Ramos (cell line): ENCODE measurements around the gene FBN3.
"Not testable (repeated sequence)": the region's sequence is repeated elsewhere in the genome, so short reads cannot be mapped to it uniquely, and the experiment has no call there.

Experiments used
- in situ Hi-C: fragments of 300-500 bp; cut with MboI; formaldehyde crosslinking; loops from one replicate; pipeline ENCODE4 v1.14.3; 2022; ENCODE audit warnings: low sequenced_read_pairs; ENCODE audit not compliant: unreplicated experiment

Gene FBN3

DNA sequence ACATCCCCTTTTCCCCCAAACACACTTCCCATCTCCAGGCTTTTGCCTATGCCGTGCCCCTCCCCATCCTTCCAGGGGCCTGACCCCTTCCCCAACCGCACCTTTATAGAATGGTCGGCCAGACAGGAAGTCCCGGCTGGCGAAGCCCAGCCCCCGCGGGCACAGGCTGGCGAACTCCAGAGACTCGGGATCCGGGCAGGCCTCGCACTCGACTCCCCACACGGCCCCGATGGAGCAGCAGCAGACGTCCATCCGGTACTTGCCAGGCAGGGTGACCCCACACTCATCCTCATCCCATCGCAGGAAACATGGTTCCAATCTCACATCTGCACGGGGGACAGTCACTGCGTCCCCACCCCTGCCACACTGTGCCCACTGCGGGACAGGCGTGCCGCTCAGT, 25.7 kb downstream of the FBN3 start:
- in situ Hi-C loops: no loop called here

DNA sequence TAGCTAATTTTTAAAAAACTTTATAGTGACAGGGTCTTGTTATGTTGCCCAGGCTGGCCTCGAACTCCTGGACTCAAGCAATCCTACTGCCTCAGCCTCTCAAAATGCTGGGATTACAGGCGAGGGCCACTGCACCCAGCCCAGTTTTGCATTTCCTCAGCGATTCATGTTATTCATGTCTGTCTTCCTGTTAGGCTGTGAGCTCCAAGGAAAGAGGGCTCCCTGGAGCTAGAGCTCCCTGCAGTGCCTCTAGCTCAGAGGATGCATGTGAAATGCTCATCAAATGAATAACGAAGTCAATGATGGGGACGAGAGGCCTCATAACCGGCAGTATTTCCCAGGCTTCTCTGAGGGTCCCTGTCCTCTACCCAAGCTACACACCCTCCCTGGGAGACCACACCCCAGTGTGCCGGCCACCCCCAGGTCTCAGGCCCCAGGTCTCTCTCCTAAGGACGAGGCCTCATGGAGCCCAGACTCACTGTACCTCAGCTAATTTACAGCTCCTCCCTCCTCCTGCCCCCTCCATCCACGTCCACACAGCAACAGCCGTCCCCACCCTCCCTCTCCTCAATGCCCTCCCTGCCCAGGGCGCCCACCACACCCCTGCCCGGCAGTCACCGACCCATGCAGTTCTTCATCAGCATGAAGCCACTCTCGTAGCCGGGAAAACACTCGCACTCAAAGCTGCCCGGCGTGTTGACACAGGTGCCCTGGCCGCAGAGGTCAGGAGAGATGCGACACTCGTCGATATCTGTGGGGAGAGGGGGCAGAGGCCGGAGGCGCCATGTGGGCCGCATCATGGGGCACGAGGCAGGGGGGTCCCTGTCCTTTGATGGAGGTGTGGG, 28.5 kb downstream of the FBN3 start:
- in situ Hi-C loops: no loop called here

DNA sequence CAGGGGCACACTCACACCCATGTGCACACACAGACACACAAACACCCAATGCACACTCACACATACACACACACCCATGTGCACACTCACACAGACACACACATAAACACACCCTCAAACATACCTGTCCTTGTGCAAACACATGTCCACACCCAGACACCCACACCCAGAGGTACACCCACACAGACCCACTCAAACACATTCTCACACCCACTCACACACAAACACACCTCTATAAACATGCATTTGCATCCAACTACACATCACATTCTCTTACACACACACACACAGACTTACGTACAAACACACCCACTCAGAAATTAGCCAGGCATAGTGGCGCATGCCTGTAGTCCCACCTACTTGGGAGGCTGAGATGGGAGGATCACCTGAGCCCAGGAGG, 31.4 kb downstream of the FBN3 start:
- in situ Hi-C loops: no loop called here

DNA sequence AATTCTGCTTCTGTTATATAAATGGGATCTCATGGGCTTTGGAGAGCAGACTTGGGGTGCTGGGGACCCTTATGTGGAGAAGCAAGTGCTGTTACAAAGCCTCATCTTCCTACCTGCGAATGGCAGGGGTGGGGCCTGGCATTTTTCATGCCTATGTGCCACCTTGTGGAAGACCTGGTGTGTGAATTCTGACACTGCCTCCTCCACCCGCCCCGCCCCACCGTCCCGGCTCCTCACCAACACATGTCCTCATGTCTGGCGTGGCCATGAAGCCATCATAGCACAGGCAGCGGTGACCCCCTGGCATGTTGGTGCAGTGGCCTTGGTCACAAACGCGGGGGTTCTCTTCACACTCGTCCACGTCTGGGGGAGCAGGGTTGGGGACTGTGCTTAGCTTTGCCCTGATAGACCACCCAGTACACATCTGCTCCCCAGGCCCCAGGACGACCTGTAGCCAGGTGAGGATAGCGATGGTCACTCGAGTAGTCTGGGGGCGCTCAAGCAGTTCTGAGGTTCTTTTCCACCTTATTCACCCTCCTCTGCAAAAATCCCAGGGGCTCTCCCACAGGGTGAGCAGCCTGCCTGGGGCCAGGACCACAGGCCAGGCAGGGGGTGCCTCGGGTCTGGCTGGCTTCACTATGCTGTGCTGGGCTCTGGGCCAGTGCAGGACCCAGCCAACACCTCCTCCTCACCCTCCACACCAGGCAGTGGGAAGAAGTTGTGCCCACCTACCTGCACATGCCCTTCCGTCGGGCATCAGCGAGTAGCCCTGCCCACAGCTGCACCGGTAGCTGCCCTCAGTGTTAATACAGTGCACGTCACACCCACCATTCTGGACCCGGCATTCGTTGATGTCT, 32.7 kb downstream of the FBN3 start:
- in situ Hi-C loops: no loop called here

DNA sequence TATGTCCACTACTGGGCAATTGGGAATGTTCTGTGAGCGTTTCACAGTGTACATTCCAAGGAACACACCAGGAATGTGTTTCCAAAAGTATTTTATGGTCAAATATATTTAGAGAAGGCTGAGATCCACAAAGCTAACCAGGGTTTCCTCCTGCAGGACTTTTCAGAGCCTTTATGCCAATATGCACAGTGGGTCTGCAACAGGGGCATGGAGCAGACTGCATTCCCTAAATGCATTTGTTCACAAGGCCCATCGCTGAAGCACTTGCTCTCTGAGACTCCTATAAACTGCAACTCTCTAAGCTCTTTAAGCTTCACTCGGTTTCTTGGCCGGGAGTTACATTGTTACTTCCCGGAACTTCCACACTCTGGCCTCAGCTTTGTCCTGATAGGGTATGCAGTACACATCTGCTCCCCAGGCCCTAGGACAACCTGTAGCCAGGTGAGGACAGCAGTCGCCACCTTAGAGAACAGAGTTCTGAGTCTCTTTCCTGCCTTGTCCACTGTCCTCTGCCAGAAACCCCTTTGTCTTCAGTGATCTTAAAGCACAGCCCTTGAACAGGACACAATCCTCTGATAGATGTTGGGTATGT, 33.5 kb downstream of the FBN3 start:
- in situ Hi-C loops: no loop called here

DNA sequence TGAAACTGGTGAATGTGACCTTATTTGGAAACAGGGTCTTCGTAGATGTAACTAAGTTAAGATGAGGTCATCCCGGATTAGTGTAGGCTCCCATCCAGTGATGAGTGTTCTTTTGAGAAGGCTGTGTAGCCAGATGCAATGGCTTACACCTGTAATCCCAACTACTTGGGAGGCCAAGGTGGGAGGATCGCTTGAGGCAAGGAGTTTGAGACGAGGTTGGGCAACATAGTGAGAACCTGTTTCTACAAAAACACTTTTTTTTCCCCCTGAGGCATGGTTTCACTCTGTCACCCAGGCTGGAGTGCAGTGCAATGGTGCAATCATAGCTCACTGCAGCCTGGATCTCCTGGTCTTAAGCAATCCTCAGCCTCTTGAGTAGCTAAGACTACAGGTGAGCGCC, 36.4 kb downstream of the FBN3 start:
- in situ Hi-C loops: no loop called here

DNA sequence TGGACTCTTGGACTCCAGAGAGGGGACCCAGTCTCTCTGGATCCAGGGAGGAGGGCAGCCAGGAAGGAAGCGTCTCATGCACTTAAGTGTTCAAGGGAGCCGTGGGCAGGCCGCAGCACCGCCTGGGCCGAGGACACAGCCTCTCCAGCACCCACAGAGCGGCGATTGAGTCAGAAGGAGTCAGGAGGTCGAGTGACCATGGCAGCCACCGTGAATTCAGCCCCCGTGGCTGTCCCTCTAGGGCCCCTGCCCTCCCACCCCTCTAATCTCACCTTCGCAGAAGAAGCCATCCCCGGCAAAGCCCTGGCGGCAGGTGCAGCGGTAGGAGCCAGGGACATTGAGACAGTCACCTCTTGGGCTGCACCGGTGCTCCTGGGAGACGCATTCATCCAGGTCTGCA, 38.0 kb downstream of the FBN3 start:
- in situ Hi-C loops: no loop called here

DNA sequence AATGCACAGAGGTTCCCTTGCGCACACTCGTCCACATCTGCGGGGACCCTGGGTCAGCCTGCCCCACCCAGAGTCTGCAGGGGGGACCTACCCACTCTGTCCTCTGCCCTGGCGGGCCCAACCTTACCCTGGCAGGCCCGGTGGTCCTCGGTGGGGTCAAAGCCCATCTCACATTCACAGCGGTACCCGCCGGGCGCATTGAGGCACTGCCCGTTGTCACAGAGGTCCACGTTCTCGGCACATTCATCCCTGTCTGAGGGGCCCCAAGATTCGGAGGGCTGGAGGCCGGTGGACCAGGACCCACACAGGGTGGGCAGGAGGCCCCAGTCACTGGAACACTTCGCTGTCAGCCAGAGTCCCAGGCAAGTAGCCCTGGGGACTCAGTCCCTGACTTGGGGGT, 38.5 kb downstream of the FBN3 start:
- in situ Hi-C loops: no loop called here

DNA sequence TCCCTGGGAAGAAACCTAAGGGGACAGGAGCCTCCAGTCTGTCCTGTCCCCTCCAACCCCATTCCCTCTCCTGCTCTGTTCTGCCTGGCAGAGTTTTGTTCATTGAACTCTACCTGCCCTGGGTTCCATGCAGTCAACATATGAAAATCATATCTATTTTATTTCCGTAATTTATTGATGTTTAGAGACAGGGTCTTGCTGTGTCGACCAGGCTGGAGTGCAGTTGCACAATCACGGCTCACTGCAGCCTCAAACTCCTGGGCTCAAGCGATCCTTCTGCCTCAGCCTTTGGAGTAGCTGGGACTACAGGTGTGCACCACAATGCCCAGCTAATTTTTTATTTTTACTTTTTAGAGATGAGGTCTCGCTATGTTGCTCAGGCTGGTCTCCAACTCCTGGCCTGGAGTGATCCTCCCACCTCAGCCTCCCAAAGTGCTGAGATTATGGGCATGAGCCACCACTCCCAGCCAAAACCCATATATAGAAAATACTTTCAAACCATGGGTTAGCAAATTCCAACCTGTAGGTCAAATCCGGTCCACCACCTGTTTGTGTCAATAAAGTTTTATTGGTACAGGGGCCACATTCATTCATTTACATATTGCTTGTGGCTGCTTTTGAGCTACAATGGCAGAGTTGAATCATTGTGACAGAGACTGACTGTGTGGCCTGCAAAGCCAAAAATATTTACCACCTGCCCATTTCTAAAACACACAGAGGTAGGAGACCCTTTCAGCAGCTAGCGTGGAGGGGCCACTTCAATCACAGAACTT, 39.3 kb downstream of the FBN3 start:
- in situ Hi-C loops: no loop called here

DNA sequence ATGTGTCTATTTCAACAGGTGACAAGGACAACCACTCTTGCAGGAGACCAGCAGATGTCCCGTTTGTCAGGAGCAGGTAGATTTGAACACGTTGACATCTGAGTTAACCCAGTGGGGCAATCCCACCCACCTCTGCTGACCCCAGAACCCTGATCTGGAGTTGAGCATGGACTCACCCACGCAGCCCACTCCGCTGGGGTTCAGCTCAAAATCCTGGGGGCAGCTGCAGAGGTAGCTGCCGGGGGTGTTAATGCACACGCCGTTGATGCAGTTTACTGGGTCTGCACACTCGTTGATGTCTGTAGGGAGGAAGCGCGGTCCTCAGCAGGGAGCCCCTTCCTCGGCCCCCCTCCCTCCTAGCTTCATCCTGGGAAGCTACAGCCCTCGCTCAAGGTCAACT, 39.9 kb downstream of the FBN3 start:
- in situ Hi-C loops: no loop called here

DNA sequence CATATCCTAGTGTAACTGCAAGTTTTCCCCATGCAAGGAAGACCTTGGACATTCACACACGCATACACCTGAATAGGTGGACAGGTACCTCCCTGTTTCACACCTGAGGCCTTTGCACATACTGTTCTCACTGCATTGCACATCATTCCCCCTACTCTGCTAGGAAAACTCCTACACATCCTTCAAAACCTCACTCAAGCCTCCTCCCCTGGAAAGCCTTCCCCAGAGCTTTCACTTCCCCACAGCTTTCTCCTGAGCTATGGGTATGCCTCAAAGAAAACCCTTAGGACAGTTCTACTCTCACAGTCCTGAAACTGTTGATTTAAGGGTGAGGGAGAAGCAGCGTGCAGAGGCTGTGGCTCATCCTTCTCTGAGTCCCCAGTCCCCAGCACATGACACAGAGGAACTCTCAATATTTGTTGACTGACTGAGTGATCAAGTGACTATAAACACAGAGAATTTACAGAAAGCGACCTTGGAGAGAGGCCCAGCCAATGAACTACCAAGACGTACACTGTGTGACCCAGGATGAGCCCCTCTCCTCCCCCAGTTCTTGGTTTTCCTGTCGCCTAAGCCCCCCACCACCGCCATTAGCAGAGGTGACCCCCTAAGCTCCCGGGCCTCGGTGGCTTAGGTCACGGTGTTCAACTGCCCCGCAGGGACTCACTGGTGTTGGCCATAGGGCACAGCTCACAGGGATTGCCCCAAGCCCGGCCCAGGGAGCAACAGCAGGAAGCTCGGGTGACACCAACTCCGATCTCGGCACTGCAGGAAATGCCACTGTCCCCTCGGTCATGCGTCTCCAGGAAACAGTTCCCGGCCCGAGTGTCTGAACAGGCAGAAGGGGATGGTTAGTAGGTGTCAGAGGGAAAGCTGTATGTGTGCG, 40.6 kb downstream of the FBN3 start:
- in situ Hi-C loops: no loop called here

DNA sequence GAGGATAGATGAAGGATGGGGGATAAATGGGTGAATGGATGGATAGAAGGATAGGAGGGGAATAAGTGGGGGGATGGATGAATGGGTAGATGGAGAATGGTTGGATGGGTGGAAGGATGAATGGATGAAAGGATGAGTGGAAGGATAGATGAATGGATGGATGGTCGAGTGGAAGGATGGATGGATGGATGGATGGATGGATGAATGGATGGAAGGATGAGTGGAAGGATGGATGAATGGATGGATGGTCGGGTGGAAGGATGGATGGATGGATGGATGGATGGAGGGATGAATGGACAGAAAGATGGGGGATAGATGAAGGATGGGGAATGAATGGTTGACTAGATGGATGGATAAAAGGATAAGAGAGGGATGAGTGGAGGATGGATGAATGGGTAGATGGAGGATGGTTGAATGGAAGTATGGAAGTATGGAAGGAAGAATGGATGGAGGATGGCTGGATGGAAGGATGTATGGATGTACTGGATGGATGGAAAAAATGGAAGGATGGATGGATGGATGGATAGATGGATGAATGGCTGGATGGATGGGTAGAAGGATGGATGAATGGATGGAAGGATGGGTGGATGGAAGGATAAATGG, 42.0 kb downstream of the FBN3 start:
- in situ Hi-C loops: no loop called here

DNA sequence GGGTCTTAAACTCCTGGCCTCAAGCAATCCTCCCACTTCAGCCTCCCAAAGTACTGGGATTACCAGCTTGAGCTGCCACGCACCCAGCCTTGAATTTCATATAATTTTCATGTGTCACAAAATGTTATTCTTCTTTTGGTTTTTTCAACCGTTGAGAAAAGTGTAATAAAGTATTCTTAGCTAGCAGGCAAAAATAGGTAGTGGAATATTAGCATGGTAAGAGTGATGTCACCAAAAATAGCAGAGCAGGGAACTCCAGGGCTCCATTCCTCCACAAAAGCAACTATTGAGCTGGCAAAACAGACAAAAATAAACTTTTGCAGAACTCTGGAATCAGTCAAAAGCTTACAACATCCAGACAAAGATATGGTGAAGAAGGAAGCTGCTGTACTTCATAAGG, 43.9 kb downstream of the FBN3 start:
- in situ Hi-C loops: no loop called here

DNA sequence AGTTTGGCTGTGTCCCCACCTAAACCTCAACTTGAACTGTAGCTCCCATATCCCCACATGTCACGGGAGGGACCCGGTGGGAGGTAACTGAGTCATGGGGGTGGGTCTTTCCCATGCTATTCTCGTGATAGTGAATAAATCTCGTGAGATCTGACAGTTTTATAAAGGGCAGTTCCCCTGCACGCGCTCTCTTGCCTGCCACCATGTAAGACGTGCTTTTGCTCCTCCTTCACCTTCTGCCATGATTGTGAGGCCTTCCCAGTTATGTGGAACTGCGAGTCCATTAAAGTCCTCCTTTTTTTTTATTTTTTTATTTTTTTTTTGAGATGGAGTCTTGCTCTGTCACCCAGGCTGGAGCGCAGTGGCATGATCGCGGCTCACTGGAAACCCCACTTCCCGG, 47.5 kb downstream of the FBN3 start:
- in situ Hi-C loops: not testable (repeated sequence)

DNA sequence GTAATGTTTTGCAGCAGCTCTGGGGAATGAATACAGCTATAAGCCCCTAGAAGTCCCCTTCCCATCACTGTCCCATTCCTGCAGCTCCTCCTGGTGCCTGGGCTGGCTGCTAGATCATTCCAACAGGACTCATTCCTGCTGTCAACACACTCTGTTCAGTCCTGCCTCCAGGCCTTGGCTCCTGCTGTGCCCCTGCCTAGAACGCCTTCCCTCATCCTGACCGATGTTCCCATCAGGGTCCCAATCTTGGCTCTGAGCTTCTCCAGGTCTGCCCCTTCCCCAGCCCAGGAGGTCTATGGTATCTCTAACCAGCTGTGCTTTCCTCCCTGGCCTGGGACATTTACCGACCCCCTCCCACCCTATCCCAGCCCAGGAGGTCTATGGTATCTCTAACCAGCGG, 48.1 kb downstream of the FBN3 start:
- in situ Hi-C loops: no loop called here

DNA sequence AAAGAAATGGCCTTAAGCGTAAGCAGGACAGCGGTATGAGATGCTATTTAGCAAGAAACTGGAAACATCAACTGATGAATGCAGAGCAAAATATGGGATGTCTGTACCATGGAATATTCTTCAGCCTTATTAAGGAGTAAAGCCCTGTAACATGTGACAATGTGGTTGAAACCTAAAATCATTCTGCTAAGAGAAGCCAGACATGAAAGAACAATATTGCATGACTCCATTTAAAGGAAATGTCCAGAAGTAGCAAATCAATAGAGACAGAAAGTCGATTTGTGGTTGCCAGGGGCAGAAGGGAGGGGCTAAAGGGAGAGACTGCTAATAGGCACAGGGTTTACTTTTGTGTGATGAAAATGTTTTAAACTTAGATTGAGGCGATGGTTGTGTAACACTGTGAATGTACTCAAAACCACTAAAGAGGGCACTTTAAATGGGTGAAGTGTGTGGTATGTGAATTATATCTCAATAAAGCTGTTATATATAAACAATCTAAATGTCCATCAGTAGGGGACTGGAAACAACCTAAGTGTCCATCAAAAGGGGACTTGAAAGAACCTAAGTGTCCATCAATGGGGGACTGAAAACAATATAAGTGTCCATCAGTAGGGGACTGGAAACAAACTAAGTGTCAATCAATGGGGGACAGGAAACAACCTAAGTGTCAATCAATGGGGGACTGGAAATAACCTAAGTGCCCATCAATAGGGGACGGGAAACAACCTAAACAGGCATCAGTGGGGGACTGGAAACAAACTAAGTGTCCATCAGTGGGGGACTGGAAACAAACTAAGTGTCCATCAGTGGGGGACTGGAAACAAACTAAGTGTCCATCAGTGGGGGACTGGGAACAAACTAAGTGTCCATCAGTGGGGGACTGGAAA, 51.5 kb downstream of the FBN3 start:
- in situ Hi-C loops: no loop called here

DNA sequence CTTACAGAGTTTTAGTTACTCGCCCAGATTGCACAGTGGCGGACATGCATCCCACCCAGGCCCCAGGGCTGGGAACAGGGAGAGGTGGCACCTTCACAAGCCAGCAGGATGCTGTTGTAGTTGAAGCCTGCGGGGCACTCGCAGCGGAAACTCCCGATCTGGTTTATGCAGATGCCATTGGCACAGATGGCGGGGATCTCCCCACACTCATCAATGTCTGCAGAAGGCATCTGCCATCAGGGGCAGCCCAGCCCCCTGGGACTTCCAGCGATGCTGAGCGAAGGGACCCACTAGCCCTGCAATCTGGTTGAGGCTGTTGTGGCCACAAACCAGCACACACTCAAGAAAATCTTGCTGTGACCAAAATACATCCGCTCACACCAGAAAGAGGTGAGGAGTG, 52.2 kb downstream of the FBN3 start:
- in situ Hi-C loops: no loop called here

DNA sequence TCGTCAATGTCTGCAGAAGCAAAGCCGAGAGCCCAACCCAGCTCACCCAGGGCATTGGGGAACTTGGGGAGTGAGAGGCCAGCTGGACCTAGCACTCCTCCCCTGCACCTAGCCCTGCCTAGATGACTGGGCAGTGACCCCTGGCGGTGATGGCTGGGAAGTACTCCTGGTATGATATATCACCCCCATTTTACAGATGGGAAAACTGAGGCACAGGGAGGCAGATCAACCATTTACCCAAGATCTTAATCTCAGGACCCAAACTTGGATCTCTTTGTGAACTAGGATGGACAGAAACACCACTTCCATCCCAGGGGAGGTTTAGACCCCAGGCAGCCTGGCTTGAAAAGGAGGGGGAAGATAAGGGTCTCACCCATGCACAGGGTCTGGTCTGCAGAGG, 53.3 kb downstream of the FBN3 start:
- in situ Hi-C loops: no loop called here
